ENCODE results near the gene MN1.

The MN1 gene

GRCh38 chr22:27737521-27737920, 64.0 kb downstream of the MN1 start:
- peaks cover 10% of the 10 kb centered on the region for H3K9me3 Mint-ChIP-seq (ENCODE audit: low read depth)
- no peak overlapping the region for H3K4me3 Mint-ChIP-seq
- H3K27me3 Mint-ChIP-seq: peaks cover 1% of the 10 kb centered on the region
- no peaks in the 10 kb centered on the region for H3K4me1 Mint-ChIP-seq (ENCODE audit: low read depth)
- no peaks in the 10 kb centered on the region for H3K36me3 Mint-ChIP-seq
- no peak overlapping the region for H3K27ac Mint-ChIP-seq

GRCh38 chr22:27734066-27734465, 67.5 kb downstream of the MN1 start:
- Mint-ChIP-seq H3K27ac (no peak overlapping the region), H3K4me3 (no peak overlapping the region), H3K4me1 (ENCODE audit: low read depth) (no peaks in the 10 kb centered on the region), H3K36me3 (no peaks in the 10 kb centered on the region), H3K9me3 (ENCODE audit: low read depth) (peaks cover 10% of the 10 kb centered on the region), H3K27me3 (peaks cover 1% of the 10 kb centered on the region)

GRCh38 chr22:27732841-27733240, 68.7 kb downstream of the MN1 start:
- peaks cover 5% of the 10 kb centered on the region for H3K9me3 Mint-ChIP-seq (ENCODE audit: low read depth)
- no peak overlapping the region for H3K4me3 Mint-ChIP-seq
- H3K36me3 Mint-ChIP-seq: no peaks in the 10 kb centered on the region
- H3K4me1 Mint-ChIP-seq (ENCODE audit: low read depth): no peaks in the 10 kb centered on the region
- no peak overlapping the region for H3K27ac Mint-ChIP-seq
- peaks cover 1% of the 10 kb centered on the region for H3K27me3 Mint-ChIP-seq

GRCh38 chr22:27732391-27732790, 69.2 kb downstream of the MN1 start:
- Mint-ChIP-seq H3K4me1 (ENCODE audit: low read depth) (no peaks in the 10 kb centered on the region), H3K9me3 (ENCODE audit: low read depth) (peaks cover under 1% of the 10 kb centered on the region), H3K27me3 (peaks cover 1% of the 10 kb centered on the region), H3K4me3 (no peak overlapping the region), H3K27ac (no peak overlapping the region), H3K36me3 (no peaks in the 10 kb centered on the region)

GRCh38 chr22:27731621-27732020, 69.9 kb downstream of the MN1 start:
- Mint-ChIP-seq H3K27ac (no peak overlapping the region), H3K4me1 (ENCODE audit: low read depth) (no peaks in the 10 kb centered on the region), H3K36me3 (no peaks in the 10 kb centered on the region), H3K9me3 (ENCODE audit: low read depth) (no peaks in the 10 kb centered on the region), H3K4me3 (no peak overlapping the region), H3K27me3 (peaks cover 1% of the 10 kb centered on the region)

- H3K36me3 Mint-ChIP-seq: no peaks in the 10 kb centered on the region
- no peaks in the 10 kb centered on the region for H3K9me3 Mint-ChIP-seq (ENCODE audit: low read depth)
- H3K27ac Mint-ChIP-seq: no peak overlapping the region
- H3K27me3 Mint-ChIP-seq: peaks cover 2% of the 10 kb centered on the region
- no peaks in the 10 kb centered on the region for H3K4me1 Mint-ChIP-seq (ENCODE audit: low read depth)
- H3K4me3 Mint-ChIP-seq: no peak overlapping the region
Observed at GRCh38 chr22:27730641-27731433, 70.7 kb downstream of the MN1 start.

- no peaks in the 10 kb centered on the region for H3K36me3 Mint-ChIP-seq
- no peak overlapping the region for H3K27ac Mint-ChIP-seq
- H3K9me3 Mint-ChIP-seq (ENCODE audit: low read depth): peaks cover 3% of the 10 kb centered on the region
- no peaks in the 10 kb centered on the region for H3K4me1 Mint-ChIP-seq (ENCODE audit: low read depth)
- peaks cover 5% of the 10 kb centered on the region for H3K27me3 Mint-ChIP-seq
- H3K4me3 Mint-ChIP-seq: no peak overlapping the region
Observed at GRCh38 chr22:27729246-27729645, 72.3 kb downstream of the MN1 start.

GRCh38 chr22:27727673-27728451, 73.7 kb downstream of the MN1 start:
- Mint-ChIP-seq H3K27me3 (peaks cover 5% of the 10 kb centered on the region), H3K27ac (no peak overlapping the region)

GRCh38 chr22:27726686-27727449, 74.7 kb downstream of the MN1 start:
- peaks cover 5% of the 10 kb centered on the region for H3K27me3 Mint-ChIP-seq
- H3K36me3 Mint-ChIP-seq: no peaks in the 10 kb centered on the region
- H3K27ac Mint-ChIP-seq: no peak overlapping the region
- peaks cover 3% of the 10 kb centered on the region for H3K9me3 Mint-ChIP-seq (ENCODE audit: low read depth)
- H3K4me1 Mint-ChIP-seq (ENCODE audit: low read depth): no peaks in the 10 kb centered on the region
- no peak overlapping the region for H3K4me3 Mint-ChIP-seq

More at GRCh38 chr22:27727673-27728451, 73.7 kb downstream of the MN1 start:
- no peaks in the 10 kb centered on the region for H3K4me1 Mint-ChIP-seq (ENCODE audit: low read depth)
- no peak overlapping the region for H3K4me3 Mint-ChIP-seq
- H3K9me3 Mint-ChIP-seq (ENCODE audit: low read depth): peaks cover 3% of the 10 kb centered on the region
- H3K36me3 Mint-ChIP-seq: no peaks in the 10 kb centered on the region

GRCh38 chr22:27726331-27726685, 75.2 kb downstream of the MN1 start:
- H3K36me3 Mint-ChIP-seq: no peaks in the 10 kb centered on the region
- no peak overlapping the region for H3K27ac Mint-ChIP-seq
- H3K27me3 Mint-ChIP-seq: peaks cover 5% of the 10 kb centered on the region
- peaks cover 3% of the 10 kb centered on the region for H3K9me3 Mint-ChIP-seq (ENCODE audit: low read depth)
- H3K4me3 Mint-ChIP-seq: no peak overlapping the region
- no peaks in the 10 kb centered on the region for H3K4me1 Mint-ChIP-seq (ENCODE audit: low read depth)

- Mint-ChIP-seq H3K4me1 (ENCODE audit: low read depth) (no peaks in the 10 kb centered on the region), H3K27me3 (peaks cover 5% of the 10 kb centered on the region), H3K4me3 (no peak overlapping the region), H3K27ac (no peak overlapping the region), H3K36me3 (no peaks in the 10 kb centered on the region), H3K9me3 (ENCODE audit: low read depth) (peaks cover 3% of the 10 kb centered on the region)
Observed at GRCh38 chr22:27725661-27726060, 75.9 kb downstream of the MN1 start.

- Mint-ChIP-seq H3K4me1 (ENCODE audit: low read depth) (no peaks in the 10 kb centered on the region), H3K27ac (no peak overlapping the region)
Observed at GRCh38 chr22:27724709-27725108, 76.8 kb downstream of the MN1 start.

GRCh38 chr22:27724157-27724556, 77.4 kb downstream of the MN1 start:
- no peaks in the 10 kb centered on the region for H3K36me3 Mint-ChIP-seq
- H3K9me3 Mint-ChIP-seq (ENCODE audit: low read depth): peaks cover 3% of the 10 kb centered on the region
- H3K27ac Mint-ChIP-seq: no peak overlapping the region
- no peaks in the 10 kb centered on the region for H3K4me1 Mint-ChIP-seq (ENCODE audit: low read depth)
- H3K4me3 Mint-ChIP-seq: no peak overlapping the region
- H3K27me3 Mint-ChIP-seq: peaks cover 5% of the 10 kb centered on the region

More at GRCh38 chr22:27724709-27725108, 76.8 kb downstream of the MN1 start:
- Mint-ChIP-seq H3K4me3 (no peak overlapping the region), H3K27me3 (peaks cover 5% of the 10 kb centered on the region), H3K36me3 (no peaks in the 10 kb centered on the region), H3K9me3 (ENCODE audit: low read depth) (peaks cover 3% of the 10 kb centered on the region)

- Mint-ChIP-seq H3K27ac (no peak overlapping the region), H3K27me3 (peaks cover 5% of the 10 kb centered on the region), H3K4me3 (no peak overlapping the region), H3K36me3 (no peaks in the 10 kb centered on the region), H3K4me1 (ENCODE audit: low read depth) (no peaks in the 10 kb centered on the region), H3K9me3 (ENCODE audit: low read depth) (peaks cover 3% of the 10 kb centered on the region)
Observed at GRCh38 chr22:27723708-27724107, 77.8 kb downstream of the MN1 start.

GRCh38 chr22:27723158-27723557, 78.4 kb downstream of the MN1 start:
- H3K4me1 Mint-ChIP-seq (ENCODE audit: low read depth): no peaks in the 10 kb centered on the region

More at GRCh38 chr22:27723158-27723557, 78.4 kb downstream of the MN1 start:
- peaks cover 9% of the 10 kb centered on the region for H3K27me3 Mint-ChIP-seq
- no peak overlapping the region for H3K27ac Mint-ChIP-seq
- no peak overlapping the region for H3K4me3 Mint-ChIP-seq
- H3K36me3 Mint-ChIP-seq: no peaks in the 10 kb centered on the region
- peaks cover 3% of the 10 kb centered on the region for H3K9me3 Mint-ChIP-seq (ENCODE audit: low read depth)

All from activated naive CD8-positive, alpha-beta T cell (primary cell).